ENCODE measurements around the gene TMEM82. TPM values are rescaled to one million over a fixed set of nuclear protein-coding genes. Genes with fewer than 3 reads are reported as not detected.

TMEM82 gene
- total and polyA plus RNA-seq, 10 donors, result not detected

DNA sequence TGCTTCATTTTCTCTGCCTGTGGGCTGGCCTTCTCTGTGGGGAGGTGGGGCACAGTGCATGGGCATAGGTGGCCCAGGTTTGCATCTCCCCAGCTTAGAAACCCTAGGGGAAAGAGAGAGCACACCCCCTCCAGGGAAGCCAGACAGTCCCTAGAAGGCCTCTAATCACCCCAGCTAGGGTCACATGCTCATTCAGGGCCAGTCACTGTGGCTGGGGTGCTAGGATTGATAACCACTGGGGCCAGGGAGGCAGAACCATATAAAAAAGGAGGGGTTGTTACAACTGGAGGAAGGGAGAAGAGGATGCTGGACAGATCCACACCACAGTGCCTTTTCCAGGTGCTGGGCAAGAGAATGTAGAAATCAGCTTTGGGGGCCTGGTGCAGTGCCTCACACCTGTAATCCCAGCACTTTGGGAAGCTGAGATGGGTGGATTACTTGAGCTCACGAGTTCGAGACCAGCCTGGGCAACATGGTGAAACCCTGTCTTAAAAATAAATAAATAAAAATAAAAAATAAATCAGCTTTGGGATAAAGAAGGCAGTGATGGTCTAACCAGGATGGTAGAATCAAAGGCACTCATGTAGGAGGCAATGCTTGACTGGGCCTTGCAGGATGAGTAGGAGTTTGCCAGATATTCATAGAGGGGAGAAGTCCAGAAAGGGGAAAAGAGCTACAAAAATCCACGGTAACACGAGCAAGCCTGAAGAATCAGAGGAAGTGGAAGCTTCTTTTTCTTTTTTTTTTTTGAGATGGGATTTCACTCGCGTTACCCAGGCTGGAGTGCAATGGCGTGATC, 35.8 kb downstream of the TMEM82 start:
- WGBS, 5 donors, result 76 to 88% (median 82%) methylated on average over 7 of the region's 7 CpGs
- H3K4me3 ChIP-seq, result no peak overlapping the region
- intact Hi-C loops (cut with DNase I; ENCODE audit: low total_unique reads), result no loop called here
- no peak overlapping the region for H3K27ac ChIP-seq
- peaks cover 0 to 8% (median 0%) of the 10 kb centered on the region in 6 donors for H3K4me1 ChIP-seq
- H3K9me3 ChIP-seq, result no peaks in the 10 kb centered on the region
- peaks cover 0 to 34% (median 0%) of the 10 kb centered on the region in 6 donors for H3K36me3 ChIP-seq
- TF ChIP-seq POLR2A (IDR thresholded peaks at IDR 0.05) (no peak), POLR2AphosphoS5 (IDR thresholded peaks at IDR 0.05) (no peak)
- TF ChIP-seq, protein P1, sequence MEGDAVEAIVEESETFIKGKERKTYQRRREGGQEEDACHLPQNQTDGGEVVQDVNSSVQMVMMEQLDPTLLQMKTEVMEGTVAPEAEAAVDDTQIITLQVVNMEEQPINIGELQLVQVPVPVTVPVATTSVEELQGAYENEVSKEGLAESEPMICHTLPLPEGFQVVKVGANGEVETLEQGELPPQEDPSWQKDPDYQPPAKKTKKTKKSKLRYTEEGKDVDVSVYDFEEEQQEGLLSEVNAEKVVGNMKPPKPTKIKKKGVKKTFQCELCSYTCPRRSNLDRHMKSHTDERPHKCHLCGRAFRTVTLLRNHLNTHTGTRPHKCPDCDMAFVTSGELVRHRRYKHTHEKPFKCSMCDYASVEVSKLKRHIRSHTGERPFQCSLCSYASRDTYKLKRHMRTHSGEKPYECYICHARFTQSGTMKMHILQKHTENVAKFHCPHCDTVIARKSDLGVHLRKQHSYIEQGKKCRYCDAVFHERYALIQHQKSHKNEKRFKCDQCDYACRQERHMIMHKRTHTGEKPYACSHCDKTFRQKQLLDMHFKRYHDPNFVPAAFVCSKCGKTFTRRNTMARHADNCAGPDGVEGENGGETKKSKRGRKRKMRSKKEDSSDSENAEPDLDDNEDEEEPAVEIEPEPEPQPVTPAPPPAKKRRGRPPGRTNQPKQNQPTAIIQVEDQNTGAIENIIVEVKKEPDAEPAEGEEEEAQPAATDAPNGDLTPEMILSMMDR (IDR thresholded peaks at IDR 0.05 in 8 of 11, conservative IDR thresholded peaks at IDR 0.05 in 3 of 11), result no peak
- H3K27me3 ChIP-seq (replicated peaks in 1 of 7), result no peaks in the 10 kb centered on the region
- no peak for DNase-seq

DNA sequence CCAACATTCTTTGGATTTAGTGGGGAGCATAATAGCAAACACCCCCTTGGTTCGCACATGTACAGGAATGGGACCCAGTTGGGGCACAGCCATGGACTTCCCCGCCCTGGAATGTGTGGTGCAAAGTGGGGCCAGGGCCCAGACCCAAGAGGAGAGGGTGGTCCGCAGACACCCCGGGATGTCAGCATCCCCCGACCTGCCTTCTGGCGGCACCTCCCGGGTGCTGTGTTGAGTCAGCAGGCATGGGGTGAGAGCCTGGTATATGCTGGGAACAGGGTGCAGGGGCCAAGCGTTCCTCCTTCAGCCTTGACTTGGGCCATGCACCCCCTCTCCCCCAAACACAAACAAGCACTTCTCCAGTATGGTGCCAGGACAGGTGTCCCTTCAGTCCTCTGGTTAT, 43.4 kb downstream of the TMEM82 start:
- Histone ChIP-seq H3K4me1 (peaks cover 0 to 12% (median 0%) of the 10 kb centered on the region in 6 donors), H3K36me3 (peaks cover 0 to 23% (median 0%) of the 10 kb centered on the region in 6 donors), H3K27ac (no peak overlapping the region), H3K9me3 (no peaks in the 10 kb centered on the region), H3K27me3 (replicated peaks in 1 of 7) (peaks cover 0 to 5% (median 0%) of the 10 kb centered on the region in 7 donors), H3K4me3 (no peak overlapping the region)
- intact Hi-C loops (cut with DNase I; ENCODE audit: low total_unique reads), result no loop called here
- no peak for DNase-seq
- TF ChIP-seq, protein P1 (IDR thresholded peaks at IDR 0.05 in 8 of 11, conservative IDR thresholded peaks at IDR 0.05 in 3 of 11), result no peak
- peak in 1 of 3 donors; percentile 41 for TF ChIP-seq POLR2AphosphoS5 (IDR thresholded peaks at IDR 0.05)
- WGBS, 5 donors, result 88 to 95% (median 93%) methylated on average over 6 to 8 of the region's 8 CpGs

DNA sequence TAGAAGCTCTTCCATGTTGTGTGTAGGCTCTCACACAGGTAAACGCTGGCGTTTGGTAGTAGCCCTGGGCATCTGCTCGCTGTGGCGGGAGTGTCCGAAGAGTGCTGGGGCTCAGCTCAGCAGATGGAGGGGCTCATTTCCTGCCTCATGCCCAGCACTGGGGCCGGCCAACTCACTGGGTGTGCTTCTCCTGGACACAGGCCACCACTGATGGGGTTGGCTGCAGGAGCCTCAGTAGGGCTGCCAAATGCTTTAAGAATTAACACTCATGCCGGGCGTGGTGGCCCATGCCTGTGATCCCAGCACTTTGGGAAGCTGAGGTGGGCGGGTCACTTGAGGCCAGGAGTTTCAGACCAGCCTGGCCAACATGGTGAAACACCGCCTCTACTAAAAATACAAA, 44.3 kb downstream of the TMEM82 start:
- DNase-seq, result no peak
- peaks cover 0 to 5% (median 0%) of the 10 kb centered on the region in 7 donors for H3K27me3 ChIP-seq (replicated peaks in 1 of 7)
- no peak overlapping the region for H3K27ac ChIP-seq
- H3K4me3 ChIP-seq, result no peak overlapping the region
- intact Hi-C loops (cut with DNase I; ENCODE audit: low total_unique reads), result no loop called here
- no peaks in the 10 kb centered on the region for H3K9me3 ChIP-seq
- H3K36me3 ChIP-seq, result peaks cover 0 to 16% (median 0%) of the 10 kb centered on the region in 6 donors
- H3K4me1 ChIP-seq, result peaks cover 0 to 7% (median 0%) of the 10 kb centered on the region in 6 donors
- TF ChIP-seq POLR2AphosphoS5 (IDR thresholded peaks at IDR 0.05), result peak in 1 of 3 donors; percentile 20
- TF ChIP-seq, protein P1 (IDR thresholded peaks at IDR 0.05 in 8 of 11, conservative IDR thresholded peaks at IDR 0.05 in 3 of 11), result no peak
- 79 to 90% (median 88%) methylated on average over 10 of the region's 10 CpGs for WGBS, 5 donors

DNA sequence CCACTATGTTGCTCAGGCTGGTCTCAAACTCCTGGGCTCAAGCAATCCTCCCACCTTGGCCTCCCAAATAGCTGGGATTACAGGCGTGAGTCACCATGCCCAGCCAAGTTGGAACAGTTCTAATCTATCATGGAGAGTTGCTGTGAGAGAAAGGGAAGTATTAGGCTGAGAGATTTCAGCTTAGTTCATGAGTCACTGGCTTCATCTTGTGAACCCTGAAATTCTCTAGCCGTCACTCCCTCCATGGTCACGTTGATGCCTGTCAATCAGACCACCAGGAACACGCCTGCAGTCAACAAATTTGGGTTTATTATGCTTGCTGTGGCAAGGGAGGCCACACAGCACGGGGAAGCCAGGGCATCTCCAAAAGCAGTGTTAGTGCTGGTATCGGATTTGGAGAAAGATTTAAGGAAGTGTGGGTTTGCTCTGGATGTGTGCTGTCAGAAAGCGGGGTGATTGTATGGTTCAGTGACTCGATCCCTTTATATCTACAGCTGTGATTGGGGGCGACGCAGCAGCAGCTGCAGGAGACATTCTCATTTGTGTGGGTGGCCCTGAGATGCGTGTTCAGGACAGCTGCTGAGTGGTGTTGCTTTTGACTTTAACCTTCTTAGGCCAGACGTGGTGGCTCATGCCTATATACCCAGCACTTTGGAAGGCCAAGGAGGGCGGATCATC, 46.5 kb downstream of the TMEM82 start:
- Histone ChIP-seq H3K9me3 (no peaks in the 10 kb centered on the region), H3K27me3 (replicated peaks in 1 of 7) (peaks cover 0 to 5% (median 0%) of the 10 kb centered on the region in 7 donors), H3K27ac (peak overlapping the region in 3 of 8 donors; percentile 19 to 33 (median 32)), H3K4me1 (peaks cover 3 to 15% (median 7%) of the 10 kb centered on the region in 6 donors), H3K36me3 (peaks cover 0 to 16% (median 0%) of the 10 kb centered on the region in 6 donors), H3K4me3 (no peak overlapping the region)
- no peak for DNase-seq
- TF ChIP-seq POLR2AphosphoS5 (IDR thresholded peaks at IDR 0.05) (no peak), POLR2A (IDR thresholded peaks at IDR 0.05) (no peak)
- TF ChIP-seq, protein P1 (IDR thresholded peaks at IDR 0.05 in 8 of 11, conservative IDR thresholded peaks at IDR 0.05 in 3 of 11), result no peak
- 40 to 71% (median 61%) methylated on average over 13 of the region's 13 CpGs for WGBS, 5 donors
- intact Hi-C loops (cut with DNase I; ENCODE audit: low total_unique reads), result no loop called here

All from spleen (tissue), 11 donors.